ENCODE data around the gene NBEA.

The NBEA gene

DNA sequence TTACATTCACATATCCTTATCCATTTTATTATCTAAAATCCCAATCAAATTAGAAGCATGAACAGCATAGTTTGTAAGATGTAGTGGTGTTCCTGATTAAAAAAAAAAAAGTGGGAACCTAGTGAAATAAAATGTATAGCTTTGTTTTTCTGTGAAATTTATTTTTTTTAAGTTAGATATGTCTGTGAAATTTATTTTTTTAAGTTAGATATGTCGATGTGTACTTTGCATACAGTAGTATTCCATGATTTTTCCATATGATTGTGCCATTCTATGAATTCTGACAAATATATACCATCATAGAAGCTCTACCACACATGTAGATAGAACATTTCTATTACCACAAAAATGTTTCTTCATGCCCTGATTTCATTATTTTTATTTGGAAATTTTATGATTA lies 540.5 kb downstream of the NBEA start:
- ChIA-PET POLR2A (no interaction called here), CTCF (interaction anchor here (0.6 kb wide), 1 partner anchor 88 kb away, joined by 3 read pairs; no protein-coding TSS in a partner anchor)
- TF ChIP-seq, protein P1, sequence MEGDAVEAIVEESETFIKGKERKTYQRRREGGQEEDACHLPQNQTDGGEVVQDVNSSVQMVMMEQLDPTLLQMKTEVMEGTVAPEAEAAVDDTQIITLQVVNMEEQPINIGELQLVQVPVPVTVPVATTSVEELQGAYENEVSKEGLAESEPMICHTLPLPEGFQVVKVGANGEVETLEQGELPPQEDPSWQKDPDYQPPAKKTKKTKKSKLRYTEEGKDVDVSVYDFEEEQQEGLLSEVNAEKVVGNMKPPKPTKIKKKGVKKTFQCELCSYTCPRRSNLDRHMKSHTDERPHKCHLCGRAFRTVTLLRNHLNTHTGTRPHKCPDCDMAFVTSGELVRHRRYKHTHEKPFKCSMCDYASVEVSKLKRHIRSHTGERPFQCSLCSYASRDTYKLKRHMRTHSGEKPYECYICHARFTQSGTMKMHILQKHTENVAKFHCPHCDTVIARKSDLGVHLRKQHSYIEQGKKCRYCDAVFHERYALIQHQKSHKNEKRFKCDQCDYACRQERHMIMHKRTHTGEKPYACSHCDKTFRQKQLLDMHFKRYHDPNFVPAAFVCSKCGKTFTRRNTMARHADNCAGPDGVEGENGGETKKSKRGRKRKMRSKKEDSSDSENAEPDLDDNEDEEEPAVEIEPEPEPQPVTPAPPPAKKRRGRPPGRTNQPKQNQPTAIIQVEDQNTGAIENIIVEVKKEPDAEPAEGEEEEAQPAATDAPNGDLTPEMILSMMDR (IDR thresholded peaks at IDR 0.05; ENCODE audit: control extremely low read depth, extremely low read depth, low read depth, missing control alignments), result no peak
- no peak for DNase-seq (ENCODE audit: extremely low spot score)

- POLR2A ChIA-PET, result no interaction called here
- TF ChIP-seq, protein P1 (IDR thresholded peaks at IDR 0.05; ENCODE audit: control extremely low read depth, extremely low read depth, low read depth, missing control alignments), result no peak
- no peak for DNase-seq (ENCODE audit: extremely low spot score)
- CTCF ChIA-PET, result no interaction called here
Observed at GRCh38 chr13:35483761-35484160, 541.7 kb downstream of the NBEA start.

GRCh38 chr13:35484384-35484783 lies 542.3 kb downstream of the NBEA start:
- DNase-seq (ENCODE audit: extremely low spot score), result no peak
- TF ChIP-seq, protein P1 (IDR thresholded peaks at IDR 0.05; ENCODE audit: control extremely low read depth, extremely low read depth, low read depth, missing control alignments), result no peak
- ChIA-PET POLR2A (no interaction called here), CTCF (no interaction called here)

- no peak for DNase-seq (ENCODE audit: extremely low spot score)
- TF ChIP-seq, protein P1 (IDR thresholded peaks at IDR 0.05; ENCODE audit: control extremely low read depth, extremely low read depth, low read depth, missing control alignments), result no peak
- ChIA-PET POLR2A (no interaction called here), CTCF (no interaction called here)
Observed at GRCh38 chr13:35485424-35485823, 543.4 kb downstream of the NBEA start.

GRCh38 chr13:35489050-35489449 lies 547.0 kb downstream of the NBEA start:
- CTCF ChIA-PET, result interaction anchor here (1.1 to 1.4 kb wide), 2 partner anchors 12 to 35 kb away, joined by 3 read pairs; no protein-coding TSS in a partner anchor
- POLR2A ChIA-PET, result no interaction called here
- TF ChIP-seq, protein P1 (IDR thresholded peaks at IDR 0.05; ENCODE audit: control extremely low read depth, extremely low read depth, low read depth, missing control alignments), result no peak
- DNase-seq (ENCODE audit: extremely low spot score), result no peak

DNA sequence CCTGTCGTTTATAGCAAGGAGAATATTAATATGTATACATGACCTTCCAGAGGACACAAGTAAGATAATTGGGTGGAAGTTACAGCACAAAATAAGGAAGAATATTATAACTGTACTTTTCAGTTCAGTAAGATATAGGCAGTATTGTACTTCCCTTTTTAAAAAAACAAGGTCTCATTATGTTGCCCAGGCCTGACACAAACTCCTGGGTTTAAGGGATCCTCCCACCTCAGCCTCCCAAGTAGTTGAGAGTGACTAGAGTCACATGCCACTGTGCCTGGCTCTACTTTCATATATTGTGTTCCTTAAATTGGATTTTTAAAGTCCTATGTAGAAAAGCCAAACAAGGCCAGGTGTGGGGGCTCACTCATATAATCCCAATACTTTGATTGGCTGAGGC lies 553.9 kb downstream of the NBEA start:
- TF ChIP-seq, protein P1 (IDR thresholded peaks at IDR 0.05; ENCODE audit: control extremely low read depth, extremely low read depth, low read depth, missing control alignments), result no peak
- POLR2A ChIA-PET, result no interaction called here
- no peak for DNase-seq (ENCODE audit: extremely low spot score)
- CTCF ChIA-PET, result no interaction called here

Data from GM10248 (cell line).